ENCODE measurements around the gene MDM4. TPM values are rescaled to one million over a fixed set of nuclear protein-coding genes. Genes with fewer than 3 reads are reported as not detected.

MDM4 gene
- total and polyA plus RNA-seq, 2 donors (not counting 1 experiment from before 2014, with no cell fraction given), result 46.6 to 374 TPM

DNA sequence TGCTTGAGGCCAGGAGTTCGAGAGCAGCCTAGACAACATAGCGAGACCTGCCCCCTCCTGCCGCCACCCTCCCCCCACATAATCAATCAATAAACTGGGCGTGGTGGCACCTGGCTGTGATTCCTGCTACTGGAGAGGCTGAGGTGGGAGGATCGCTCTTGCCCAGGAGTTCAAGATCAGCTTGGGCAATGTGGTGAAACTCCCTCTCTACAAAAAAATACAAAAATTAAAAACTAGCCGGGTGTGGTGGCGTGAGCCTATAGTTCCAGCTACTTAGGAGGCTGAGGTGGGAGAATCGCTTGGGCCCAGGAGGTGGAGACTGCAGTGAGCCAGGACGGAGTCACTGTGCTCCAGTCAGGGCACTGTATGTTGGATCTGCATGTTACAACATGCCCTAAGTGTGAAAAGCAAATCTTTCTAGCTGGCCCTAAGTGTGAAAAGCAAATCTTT, 7.0 kb upstream of the MDM4 start:
- Histone ChIP-seq H3K79me2 (ENCODE audit: control insufficient read depth, insufficient read depth, low read length) (peaks cover 4% of the 10 kb centered on the region), H2AFZ (ENCODE audit: insufficient read depth, low read depth, low read length, poor library complexity, severe bottlenecking) (no peak overlapping the region), H3K4me1 (ENCODE audit: control insufficient read depth in 2 of 2, insufficient read depth in 2 of 2, low read length in 2 of 2) (peaks cover 56 to 64% of the 10 kb centered on the region in 2 donors), H3K9me3 (ENCODE audit: control extremely low read depth in 1 of 3, control insufficient read depth in 2 of 3, insufficient read depth in 1 of 3, low read length in 2 of 3) (peaks cover 0 to 7% (median 0%) of the 10 kb centered on the region in 3 donors), H4K20me1 (ENCODE audit: control insufficient read depth, insufficient read depth, low read length, poor library complexity, severe bottlenecking) (no peaks in the 10 kb centered on the region), H3K27me3 (replicated peaks in 1 of 4; ENCODE audit: control extremely low read depth in 1 of 4, control insufficient read depth in 3 of 4, insufficient read depth in 4 of 4, low read length in 3 of 4) (no peaks in the 10 kb centered on the region), H3K9ac (ENCODE audit: low read length) (no peak overlapping the region), H3K36me3 (replicated peaks in 1 of 2; ENCODE audit: control extremely low read depth in 1 of 2, control insufficient read depth in 1 of 2, extremely low read depth in 1 of 2, insufficient read depth in 2 of 2, low read length in 1 of 2) (no peaks in the 10 kb centered on the region), H3K4me2 (replicated peaks; ENCODE audit: low read depth, low read length, poor library complexity, severe bottlenecking) (no peak overlapping the region), H3K4me3 (ENCODE audit: control extremely low read depth in 1 of 5, extremely low read depth in 1 of 5, insufficient read depth in 1 of 5, low read depth in 2 of 5, low read length in 4 of 5) (no peak overlapping the region), H3K27ac (ENCODE audit: low read length in 2 of 2) (no peak overlapping the region)
- no peak for DNase-seq
- intact Hi-C loops (cut with micrococcal nuclease), result loop anchor here (5.0 kb wide), 2 partner anchors 298 to 1222 kb away; no protein-coding TSS in a partner anchor
- 71% methylated on average over 3 of the region's 9 CpGs for WGBS (ENCODE audit: insufficient coverage)
- no peak for TF ChIP-seq EZH2 (IDR thresholded peaks at IDR 0.05; ENCODE audit: borderline replicate concordance, insufficient read depth, low read depth, low read length, poor library complexity, severe bottlenecking)
- TF ChIP-seq, protein P1, sequence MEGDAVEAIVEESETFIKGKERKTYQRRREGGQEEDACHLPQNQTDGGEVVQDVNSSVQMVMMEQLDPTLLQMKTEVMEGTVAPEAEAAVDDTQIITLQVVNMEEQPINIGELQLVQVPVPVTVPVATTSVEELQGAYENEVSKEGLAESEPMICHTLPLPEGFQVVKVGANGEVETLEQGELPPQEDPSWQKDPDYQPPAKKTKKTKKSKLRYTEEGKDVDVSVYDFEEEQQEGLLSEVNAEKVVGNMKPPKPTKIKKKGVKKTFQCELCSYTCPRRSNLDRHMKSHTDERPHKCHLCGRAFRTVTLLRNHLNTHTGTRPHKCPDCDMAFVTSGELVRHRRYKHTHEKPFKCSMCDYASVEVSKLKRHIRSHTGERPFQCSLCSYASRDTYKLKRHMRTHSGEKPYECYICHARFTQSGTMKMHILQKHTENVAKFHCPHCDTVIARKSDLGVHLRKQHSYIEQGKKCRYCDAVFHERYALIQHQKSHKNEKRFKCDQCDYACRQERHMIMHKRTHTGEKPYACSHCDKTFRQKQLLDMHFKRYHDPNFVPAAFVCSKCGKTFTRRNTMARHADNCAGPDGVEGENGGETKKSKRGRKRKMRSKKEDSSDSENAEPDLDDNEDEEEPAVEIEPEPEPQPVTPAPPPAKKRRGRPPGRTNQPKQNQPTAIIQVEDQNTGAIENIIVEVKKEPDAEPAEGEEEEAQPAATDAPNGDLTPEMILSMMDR (IDR thresholded peaks at IDR 0.05), result no peak
- ChIA-PET CTCF (interaction anchor here (1.4 to 20.4 kb wide), 5 partner anchors 15 to 298 kb away, joined by 3 to 1884 read pairs (median 5); partner anchors contain the start of gene PIK3C2B), POLR2A (interaction anchor here (0.6 to 2.8 kb wide), 4 partner anchors 13 to 61 kb away, joined by 4 to 91 read pairs (median 5); no protein-coding TSS in a partner anchor)
- Mint-ChIP-seq H3K4me1 (peaks cover 69% of the 10 kb centered on the region), H3K27me3 (no peaks in the 10 kb centered on the region), H3K9me3 (ENCODE audit: insufficient read depth) (no peaks in the 10 kb centered on the region), H3K4me3 (peak overlapping the region; percentile 32), H3K27ac (peak overlapping the region; percentile 61)
- ATAC-seq (ENCODE audit: low read depth), result no peak

DNA sequence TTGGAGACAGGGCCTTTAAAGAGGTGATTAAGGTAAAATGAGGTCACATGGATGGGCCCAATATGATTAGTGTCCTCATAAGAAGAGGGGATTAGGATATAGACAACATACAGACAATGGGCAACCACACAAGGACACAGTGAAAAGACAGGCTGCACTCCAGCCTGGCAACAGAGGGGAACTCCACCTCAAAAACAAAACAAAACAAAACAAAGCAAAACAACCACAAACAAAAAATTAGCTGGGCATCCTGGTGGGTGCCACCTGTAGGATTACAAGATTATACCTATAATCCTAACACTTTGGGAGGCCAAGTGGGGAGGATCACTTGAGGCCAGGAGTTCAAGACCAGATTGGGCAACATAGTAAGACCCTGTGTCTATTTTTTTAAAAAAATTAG, 4.8 kb upstream of the MDM4 start:
- Histone ChIP-seq H3K4me2 (replicated peaks; ENCODE audit: low read depth, low read length, poor library complexity, severe bottlenecking) (peak overlapping the region; percentile 3), H2AFZ (ENCODE audit: insufficient read depth, low read depth, low read length, poor library complexity, severe bottlenecking) (no peak overlapping the region), H3K36me3 (replicated peaks in 1 of 2; ENCODE audit: control extremely low read depth in 1 of 2, control insufficient read depth in 1 of 2, extremely low read depth in 1 of 2, insufficient read depth in 2 of 2, low read length in 1 of 2) (no peaks in the 10 kb centered on the region), H3K79me2 (ENCODE audit: control insufficient read depth, insufficient read depth, low read length) (peaks cover 6% of the 10 kb centered on the region), H3K4me3 (ENCODE audit: control extremely low read depth in 1 of 5, extremely low read depth in 1 of 5, insufficient read depth in 1 of 5, low read depth in 2 of 5, low read length in 4 of 5) (peak overlapping the region in 1 of 5 experiments; percentile 25), H3K27ac (ENCODE audit: low read length in 2 of 2) (peak overlapping the region; percentile 87 to 97), H3K27me3 (replicated peaks in 1 of 4; ENCODE audit: control extremely low read depth in 1 of 4, control insufficient read depth in 3 of 4, insufficient read depth in 4 of 4, low read length in 3 of 4) (no peaks in the 10 kb centered on the region), H3K9ac (ENCODE audit: low read length) (no peak overlapping the region), H3K9me3 (ENCODE audit: control extremely low read depth in 1 of 3, control insufficient read depth in 2 of 3, insufficient read depth in 1 of 3, low read length in 2 of 3) (peaks cover 0 to 13% (median 0%) of the 10 kb centered on the region in 3 donors), H4K20me1 (ENCODE audit: control insufficient read depth, insufficient read depth, low read length, poor library complexity, severe bottlenecking) (no peaks in the 10 kb centered on the region), H3K4me1 (ENCODE audit: control insufficient read depth in 2 of 2, insufficient read depth in 2 of 2, low read length in 2 of 2) (peaks cover 66 to 74% of the 10 kb centered on the region in 2 donors)
- TF ChIP-seq, protein P1 (IDR thresholded peaks at IDR 0.05), result no peak
- no peak for TF ChIP-seq EZH2 (IDR thresholded peaks at IDR 0.05; ENCODE audit: borderline replicate concordance, insufficient read depth, low read depth, low read length, poor library complexity, severe bottlenecking)
- intact Hi-C loops (cut with micrococcal nuclease), result no loop called here
- ATAC-seq (ENCODE audit: low read depth) (no peak), DNase-seq (peak; percentile 68)
- ChIA-PET POLR2A (no interaction called here), CTCF (interaction anchor here (7.4 kb wide), 1 partner anchor 10 kb away, joined by 48 read pairs; no protein-coding TSS in a partner anchor)
- H3K9me3 Mint-ChIP-seq (ENCODE audit: insufficient read depth), result no peaks in the 10 kb centered on the region
- H3K4me1 Mint-ChIP-seq, result peaks cover 67% of the 10 kb centered on the region
- H3K27me3 Mint-ChIP-seq, result no peaks in the 10 kb centered on the region
- peak overlapping the region; percentile 85 for H3K27ac Mint-ChIP-seq
- H3K4me3 Mint-ChIP-seq, result peak overlapping the region; percentile 10
